GM18517 (cell line): ENCODE measurements around the gene CNN3.

Experiments
- ATAC-seq: cut with Tn5 transposase; IDR thresholded peaks from one replicate; pipeline ENCODE4 v1.9.1; 2021; ENCODE audit warnings: mild to moderate bottlenecking, moderate library complexity; ENCODE audit not compliant: unreplicated experiment

CNN3 gene

GRCh38 chr1:94892604-94893254, 34.2 kb downstream of the CNN3 start:
- no peak for ATAC-seq

- ATAC-seq: no peak
Observed at GRCh38 chr1:94888201-94888600, 38.7 kb downstream of the CNN3 start.

- ATAC-seq: no peak
Observed at GRCh38 chr1:94887603-94888171, 39.2 kb downstream of the CNN3 start.

GRCh38 chr1:94887106-94887505, 39.8 kb downstream of the CNN3 start:
- ATAC-seq: no peak

- no peak for ATAC-seq
Observed at GRCh38 chr1:94886361-94886760, 40.5 kb downstream of the CNN3 start.

- no peak for ATAC-seq
Observed at GRCh38 chr1:94884507-94884906, 42.4 kb downstream of the CNN3 start.

GRCh38 chr1:94884106-94884505, 42.8 kb downstream of the CNN3 start:
- no peak for ATAC-seq

GRCh38 chr1:94883691-94884090, 43.2 kb downstream of the CNN3 start:
- no peak for ATAC-seq

- ATAC-seq: no peak
Observed at GRCh38 chr1:94878329-94878728, 48.6 kb downstream of the CNN3 start.

- no peak for ATAC-seq
Observed at GRCh38 chr1:94876362-94876761, 50.5 kb downstream of the CNN3 start.

- ATAC-seq: no peak
Observed at GRCh38 chr1:94875794-94876193, 51.1 kb downstream of the CNN3 start.

- ATAC-seq: no peak
Observed at GRCh38 chr1:94874423-94874822, 52.5 kb downstream of the CNN3 start.

- peak; percentile 75 for ATAC-seq
Observed at GRCh38 chr1:94873520-94874351, 53.2 kb downstream of the CNN3 start.

- ATAC-seq: no peak
Observed at GRCh38 chr1:94872771-94873495, 54.0 kb downstream of the CNN3 start.

GRCh38 chr1:94871031-94871430, 55.9 kb downstream of the CNN3 start:
- no peak for ATAC-seq

GRCh38 chr1:94866164-94866807, 60.6 kb downstream of the CNN3 start:
- no peak for ATAC-seq

- no peak for ATAC-seq
Observed at GRCh38 chr1:94865360-94865759, 61.5 kb downstream of the CNN3 start.

GRCh38 chr1:94864821-94865220, 62.1 kb downstream of the CNN3 start:
- no peak for ATAC-seq

- no peak for ATAC-seq
Observed at GRCh38 chr1:94863919-94864318, 63.0 kb downstream of the CNN3 start.

- ATAC-seq: no peak
Observed at GRCh38 chr1:94863297-94863911, 63.5 kb downstream of the CNN3 start.
